Large intestine (tissue), 3 donors: ENCODE measurements around the gene DHX38. TPM values are rescaled to one million over a fixed set of nuclear protein-coding genes. Genes with fewer than 3 reads are reported as not detected.

Experiments used
- DNase-seq, 2 donors: peaks; one replicate each; pipeline versions ENCODE4 v3.0.0 to v3.0.0-alpha.2; 2013
- H3K27ac ChIP-seq: one replicate; pipeline ENCODE4 v1.5.1; 2013; ENCODE audit warnings: low read length
- H3K27me3 ChIP-seq: 2 replicates; pipeline ENCODE4 v1.6.1; 2013; ENCODE audit warnings: low read length; ENCODE audit not compliant: control insufficient read depth, insufficient read depth
- H3K36me3 ChIP-seq: 2 replicates; pipeline ENCODE4 v1.6.1; 2013; ENCODE audit warnings: low read length; ENCODE audit not compliant: control insufficient read depth, insufficient read depth
- H3K4me1 ChIP-seq: one replicate; pipeline ENCODE4 v1.6.1; 2013; ENCODE audit warnings: low read length; ENCODE audit not compliant: control insufficient read depth, insufficient read depth
- H3K4me3 ChIP-seq: one replicate; pipeline ENCODE4 v1.5.1; 2013; ENCODE audit warnings: low read length
- H3K9me3 ChIP-seq: one replicate; pipeline ENCODE4 v1.6.1; 2013; ENCODE audit warnings: mild to moderate bottlenecking, low read depth, low read length, moderate library complexity; ENCODE audit not compliant: control insufficient read depth
- WGBS: methylation state at CpG from one replicate; pipeline ENCODE4 v1.1.5; 2013; ENCODE audit warnings: low lambda C conversion rate; ENCODE audit not compliant: insufficient coverage; 5-methylcytosine and 5-hydroxymethylcytosine counted together
- polyA plus RNA-seq: library from polyadenylated mRNA; unstranded; fragments of 120-200 nt; gene quantifications from one replicate; pipeline ENCODE4 v1.2.1, GENCODE V29; 2013

DHX38 gene
- polyA plus RNA-seq, 1 donor = 60.7 TPM

- no peak for DNase-seq
- no peaks in the 10 kb centered on the region for H3K27me3 ChIP-seq
- 75% methylated on average over 5 of the region's 6 CpGs for WGBS
- peaks cover 2% of the 10 kb centered on the region for H3K36me3 ChIP-seq
- no peak overlapping the region for H3K4me3 ChIP-seq
- no peak overlapping the region for H3K27ac ChIP-seq
- no peaks in the 10 kb centered on the region for H3K9me3 ChIP-seq
- H3K4me1 ChIP-seq = no peaks in the 10 kb centered on the region
These were observed 37.4 kb downstream of the DHX38 start for GRCh38 chr16:72131036-72131435.

- WGBS = no CpG with 5 or more reads among the region's 3 CpGs
- H3K36me3 ChIP-seq = peaks cover 2% of the 10 kb centered on the region
- no peak overlapping the region for H3K4me3 ChIP-seq
- no peaks in the 10 kb centered on the region for H3K4me1 ChIP-seq
- no peaks in the 10 kb centered on the region for H3K27me3 ChIP-seq
- DNase-seq = no peak
- H3K9me3 ChIP-seq = no peaks in the 10 kb centered on the region
- H3K27ac ChIP-seq = no peak overlapping the region
These were observed 39.1 kb downstream of the DHX38 start for GRCh38 chr16:72132726-72133125.

GRCh38 chr16:72134507-72134906 lies 40.9 kb downstream of the DHX38 start:
- H3K27ac ChIP-seq = no peak overlapping the region
- no peak overlapping the region for H3K4me3 ChIP-seq
- H3K36me3 ChIP-seq = no peaks in the 10 kb centered on the region
- no CpG with 5 or more reads among the region's 2 CpGs for WGBS
- no peak for DNase-seq
- no peaks in the 10 kb centered on the region for H3K4me1 ChIP-seq
- no peaks in the 10 kb centered on the region for H3K27me3 ChIP-seq
- no peaks in the 10 kb centered on the region for H3K9me3 ChIP-seq

- H3K4me1 ChIP-seq = no peaks in the 10 kb centered on the region
- H3K36me3 ChIP-seq = no peaks in the 10 kb centered on the region
- H3K27me3 ChIP-seq = no peaks in the 10 kb centered on the region
- WGBS = 90% methylated on average over 2 of the region's 15 CpGs
- H3K27ac ChIP-seq = no peak overlapping the region
- no peak for DNase-seq
- no peak overlapping the region for H3K4me3 ChIP-seq
- H3K9me3 ChIP-seq = no peaks in the 10 kb centered on the region
These were observed 43.9 kb downstream of the DHX38 start for GRCh38 chr16:72137380-72138063.

GRCh38 chr16:72138064-72138572 lies 44.5 kb downstream of the DHX38 start:
- no peaks in the 10 kb centered on the region for H3K9me3 ChIP-seq
- WGBS = no CpG with 5 or more reads among the region's 4 CpGs
- no peaks in the 10 kb centered on the region for H3K4me1 ChIP-seq
- H3K27me3 ChIP-seq = no peaks in the 10 kb centered on the region
- H3K36me3 ChIP-seq = no peaks in the 10 kb centered on the region
- H3K27ac ChIP-seq = no peak overlapping the region
- H3K4me3 ChIP-seq = no peak overlapping the region
- DNase-seq = no peak

- Histone ChIP-seq H3K4me3 (no peak overlapping the region), H3K4me1 (no peaks in the 10 kb centered on the region), H3K9me3 (no peaks in the 10 kb centered on the region), H3K27me3 (no peaks in the 10 kb centered on the region), H3K27ac (no peak overlapping the region), H3K36me3 (no peaks in the 10 kb centered on the region)
- no peak for DNase-seq
- no CpG with 5 or more reads among the region's 2 CpGs for WGBS
These were observed 46.3 kb downstream of the DHX38 start for GRCh38 chr16:72139908-72140307.

- no peak for DNase-seq
- Histone ChIP-seq H3K4me3 (no peak overlapping the region), H3K27me3 (no peaks in the 10 kb centered on the region), H3K36me3 (no peaks in the 10 kb centered on the region), H3K27ac (no peak overlapping the region), H3K4me1 (no peaks in the 10 kb centered on the region), H3K9me3 (no peaks in the 10 kb centered on the region)
- WGBS = no CpG with 5 or more reads among the region's 1 CpG
These were observed 48.8 kb downstream of the DHX38 start for GRCh38 chr16:72142476-72142875.

- Histone ChIP-seq H3K27ac (no peak overlapping the region), H3K4me3 (no peak overlapping the region)
- 93% methylated on average over 2 of the region's 8 CpGs for WGBS
These were observed 56.2 kb downstream of the DHX38 start for GRCh38 chr16:72149676-72150464.

GRCh38 chr16:72159386-72159785 lies 65.7 kb downstream of the DHX38 start:
- H3K36me3 ChIP-seq = no peaks in the 10 kb centered on the region
- H3K27me3 ChIP-seq = no peaks in the 10 kb centered on the region
- no peaks in the 10 kb centered on the region for H3K4me1 ChIP-seq
- H3K9me3 ChIP-seq = no peaks in the 10 kb centered on the region
- H3K4me3 ChIP-seq = no peak overlapping the region
- 63% methylated on average over 1 of the region's 2 CpGs for WGBS
- no peak overlapping the region for H3K27ac ChIP-seq
- no peak for DNase-seq

More at GRCh38 chr16:72149676-72150464, 56.2 kb downstream of the DHX38 start:
- Histone ChIP-seq H3K4me1 (no peaks in the 10 kb centered on the region), H3K9me3 (no peaks in the 10 kb centered on the region), H3K27me3 (no peaks in the 10 kb centered on the region), H3K36me3 (no peaks in the 10 kb centered on the region)
- DNase-seq = no peak

GRCh38 chr16:72159801-72160200 lies 66.2 kb downstream of the DHX38 start:
- H3K36me3 ChIP-seq = no peaks in the 10 kb centered on the region
- WGBS = 100% methylated on average over 1 of the region's 2 CpGs

More at GRCh38 chr16:72159801-72160200, 66.2 kb downstream of the DHX38 start:
- no peaks in the 10 kb centered on the region for H3K27me3 ChIP-seq
- H3K4me1 ChIP-seq = no peaks in the 10 kb centered on the region
- H3K27ac ChIP-seq = no peak overlapping the region
- no peaks in the 10 kb centered on the region for H3K9me3 ChIP-seq
- no peak for DNase-seq
- H3K4me3 ChIP-seq = no peak overlapping the region
